GM21515 (cell line): Measurements from ENCODE around the gene ZBED3.

ENCODE experiments used
- ATAC-seq: cut with Tn5 transposase; IDR thresholded peaks from one replicate; pipeline ENCODE4 v1.9.1; 2021; ENCODE audit not compliant: unreplicated experiment

The ZBED3 gene

GRCh38 chr5:77077829-77078176, 9.3 kb downstream of the ZBED3 start:
- ATAC-seq = no peak

DNA sequence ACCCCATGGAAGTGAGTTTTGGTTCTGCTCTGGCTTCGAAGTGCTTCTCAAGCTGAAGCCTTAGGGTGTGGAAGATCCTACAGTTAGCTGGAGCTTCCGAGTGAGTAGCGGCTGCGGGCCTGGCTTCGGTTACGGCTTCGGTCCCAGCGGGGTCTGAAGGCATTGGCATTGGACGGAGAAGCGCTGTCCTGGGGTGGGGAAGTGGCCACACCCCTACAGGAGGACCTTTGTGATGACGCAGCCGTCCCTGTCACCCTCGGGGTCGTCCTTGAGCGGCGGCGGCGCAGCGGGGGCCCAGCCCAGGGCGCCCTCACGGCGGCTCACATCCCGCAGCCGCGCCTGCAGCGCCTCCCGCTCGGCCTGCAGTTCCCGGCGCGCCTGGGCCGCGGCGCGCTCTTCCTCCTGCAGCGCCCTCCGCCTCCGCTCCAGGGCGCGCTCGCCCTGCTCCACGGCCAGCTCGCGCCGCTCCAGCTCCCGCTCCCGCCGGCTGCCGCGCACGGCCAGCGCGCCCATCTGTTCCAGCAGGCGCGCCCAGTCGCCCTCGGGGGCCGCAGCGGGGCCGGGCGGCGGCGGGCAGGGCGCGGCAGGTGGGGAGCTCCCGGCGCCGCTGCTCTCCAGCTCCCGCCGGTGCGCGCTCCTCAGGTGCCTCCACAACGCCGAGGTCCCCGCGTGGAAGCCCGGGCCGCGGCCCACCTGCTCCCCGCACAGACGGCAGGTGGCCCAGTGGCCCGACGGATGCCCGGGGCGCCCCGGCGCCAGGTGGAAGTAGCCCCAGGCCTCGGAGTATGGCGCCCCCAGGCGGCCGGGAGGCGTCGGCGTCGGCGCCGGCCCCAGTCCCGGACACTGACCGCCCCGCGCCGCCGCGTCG, 9.9 kb downstream of the ZBED3 start:
- peak; percentile 88 for ATAC-seq

GRCh38 chr5:77074745-77075144, 12.3 kb downstream of the ZBED3 start:
- ATAC-seq = no peak

GRCh38 chr5:77073667-77074066, 13.4 kb downstream of the ZBED3 start:
- ATAC-seq = no peak

DNA sequence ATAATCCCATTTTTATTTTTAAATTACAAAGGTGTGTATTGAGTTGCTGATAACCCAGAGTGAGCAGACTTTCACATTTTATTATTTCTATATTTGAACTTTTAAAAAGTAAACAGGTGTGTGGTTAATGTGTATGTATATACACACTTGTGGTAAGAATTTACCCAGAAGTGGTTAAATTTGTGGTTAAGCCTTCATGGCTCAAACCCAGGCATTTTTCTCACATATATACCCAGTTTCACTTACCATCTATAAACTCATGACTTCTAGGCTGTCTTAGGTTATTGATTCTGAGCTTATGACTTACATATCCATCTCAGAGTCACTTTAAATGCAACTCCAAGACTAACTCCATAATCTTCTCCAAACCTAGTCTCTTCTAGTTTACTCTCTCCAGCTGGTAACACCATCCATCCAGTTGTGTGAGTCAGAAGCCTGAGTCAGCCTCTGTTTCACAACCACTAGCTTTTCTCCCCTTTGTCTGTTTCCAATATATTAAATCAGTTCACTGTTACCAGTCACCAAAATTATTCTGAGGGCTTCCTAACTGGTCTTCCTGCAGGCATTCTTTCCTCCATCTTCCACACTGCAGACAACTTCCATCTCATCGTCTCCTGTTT, 20.2 kb downstream of the ZBED3 start:
- ATAC-seq = peak; percentile 56

GRCh38 chr5:77066184-77066583, 20.9 kb downstream of the ZBED3 start:
- peak; percentile 43 for ATAC-seq

DNA sequence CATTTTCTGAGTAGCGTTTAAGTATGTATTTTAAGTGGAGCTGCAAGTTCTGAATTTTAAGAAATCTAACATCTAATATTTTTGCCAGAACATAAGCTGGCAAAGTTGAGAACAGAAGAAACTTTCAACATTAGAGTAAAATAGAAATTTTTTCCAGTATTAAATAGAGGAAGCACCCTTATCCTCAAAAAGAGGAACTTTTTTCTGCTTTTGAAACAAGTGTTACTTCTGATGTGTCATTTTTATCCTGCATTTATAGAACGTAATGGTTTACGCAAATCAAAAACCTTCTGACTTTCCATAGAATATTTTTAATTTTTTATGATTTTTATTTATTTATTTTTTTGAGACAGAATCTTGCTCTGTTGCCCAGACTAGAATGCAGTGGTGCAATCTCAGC, 21.8 kb downstream of the ZBED3 start:
- ATAC-seq = no peak

DNA sequence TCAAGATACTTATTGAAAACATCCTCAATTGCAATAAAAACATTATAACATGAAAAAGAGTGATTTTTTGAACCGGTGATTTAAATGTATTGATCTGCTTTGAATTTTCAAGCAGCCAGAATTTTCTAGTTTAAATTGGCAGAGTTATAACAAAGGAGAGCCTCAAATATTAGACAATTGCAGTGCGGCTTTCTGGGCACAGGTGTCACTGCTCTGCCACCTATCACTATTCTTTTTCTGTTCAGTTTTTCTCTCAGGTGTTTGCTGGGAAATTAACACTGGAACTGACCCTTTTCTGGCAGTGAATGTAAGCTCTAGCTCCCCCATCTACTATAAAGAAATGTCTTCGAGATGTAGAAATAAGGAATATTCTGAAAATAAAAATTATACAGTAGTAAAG, 23.0 kb downstream of the ZBED3 start:
- no peak for ATAC-seq

GRCh38 chr5:77046416-77047073, 40.5 kb downstream of the ZBED3 start:
- ATAC-seq = no peak

GRCh38 chr5:77035950-77036349, 51.1 kb downstream of the ZBED3 start:
- no peak for ATAC-seq

GRCh38 chr5:77033338-77033737, 53.7 kb downstream of the ZBED3 start:
- ATAC-seq = no peak

DNA sequence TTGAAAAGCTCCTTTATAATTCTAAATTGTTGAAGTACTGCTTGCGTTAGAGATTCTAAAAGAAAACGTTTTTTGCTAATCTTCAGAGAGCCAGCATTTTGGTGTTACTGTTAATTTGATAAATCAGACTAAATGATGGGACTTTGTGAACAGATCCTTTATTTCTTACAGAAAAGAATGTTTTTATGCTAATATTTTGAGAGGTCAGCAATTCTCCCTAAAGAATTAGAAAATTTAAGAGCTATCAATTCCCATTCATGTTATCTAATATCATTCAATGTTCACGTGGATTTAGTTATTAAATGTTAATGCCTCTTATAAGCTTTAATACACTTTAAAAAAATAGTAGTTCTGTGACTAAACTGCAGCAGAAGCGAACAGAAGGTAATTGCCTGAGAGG, 54.5 kb downstream of the ZBED3 start:
- no peak for ATAC-seq

DNA sequence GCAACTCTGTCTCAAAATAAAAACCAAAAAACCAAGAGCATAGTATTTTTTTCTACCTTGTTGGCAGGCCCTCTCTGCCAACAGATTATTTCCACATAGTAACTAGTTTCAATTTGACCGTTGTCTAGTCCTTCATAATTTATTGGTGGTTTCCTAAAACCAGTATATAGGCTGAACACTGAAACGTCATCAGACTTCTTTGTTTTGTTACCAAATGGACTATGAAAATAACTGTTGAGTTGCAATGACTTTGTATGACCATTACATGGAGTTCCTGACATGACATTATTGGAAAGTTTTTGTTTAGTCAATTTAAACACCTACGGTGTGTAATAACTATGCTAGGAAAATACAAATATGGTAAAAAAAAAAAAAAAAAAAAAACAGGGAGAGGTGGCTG, 55.2 kb downstream of the ZBED3 start:
- no peak for ATAC-seq

- ATAC-seq = peak; percentile 97
These were observed 56.7 kb downstream of the ZBED3 start, which contains the start of gene AGGF1 for GRCh38 chr5:77030097-77031071. AGGF1 (plus strand) TSS chr5:77030404; CDS start chr5:77030767, 363 bp downstream.

DNA sequence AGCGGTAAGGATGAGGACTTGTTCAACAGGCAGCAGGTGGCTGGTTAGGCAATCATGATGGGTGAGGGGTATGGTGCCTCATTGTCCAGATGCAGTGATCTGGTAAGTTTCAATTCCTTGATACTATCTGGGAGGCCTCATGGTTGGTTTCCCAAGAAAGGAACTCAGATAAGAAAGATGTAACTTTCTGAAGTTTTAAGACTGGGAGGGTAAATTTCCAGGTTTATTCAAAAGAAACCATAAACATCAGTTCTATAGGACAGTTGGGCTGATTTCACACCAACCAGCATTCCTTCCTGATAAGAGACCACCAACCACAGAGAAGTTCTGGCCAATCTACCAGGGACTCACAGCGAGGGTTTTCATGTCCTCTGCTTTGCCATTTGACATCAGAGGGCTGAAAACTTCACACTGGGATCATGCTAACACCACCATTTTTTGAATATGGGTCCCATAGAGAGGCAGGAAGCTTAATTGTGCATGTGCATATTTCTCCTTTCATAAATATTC, 57.7 kb downstream of the ZBED3 start:
- ATAC-seq = no peak

DNA sequence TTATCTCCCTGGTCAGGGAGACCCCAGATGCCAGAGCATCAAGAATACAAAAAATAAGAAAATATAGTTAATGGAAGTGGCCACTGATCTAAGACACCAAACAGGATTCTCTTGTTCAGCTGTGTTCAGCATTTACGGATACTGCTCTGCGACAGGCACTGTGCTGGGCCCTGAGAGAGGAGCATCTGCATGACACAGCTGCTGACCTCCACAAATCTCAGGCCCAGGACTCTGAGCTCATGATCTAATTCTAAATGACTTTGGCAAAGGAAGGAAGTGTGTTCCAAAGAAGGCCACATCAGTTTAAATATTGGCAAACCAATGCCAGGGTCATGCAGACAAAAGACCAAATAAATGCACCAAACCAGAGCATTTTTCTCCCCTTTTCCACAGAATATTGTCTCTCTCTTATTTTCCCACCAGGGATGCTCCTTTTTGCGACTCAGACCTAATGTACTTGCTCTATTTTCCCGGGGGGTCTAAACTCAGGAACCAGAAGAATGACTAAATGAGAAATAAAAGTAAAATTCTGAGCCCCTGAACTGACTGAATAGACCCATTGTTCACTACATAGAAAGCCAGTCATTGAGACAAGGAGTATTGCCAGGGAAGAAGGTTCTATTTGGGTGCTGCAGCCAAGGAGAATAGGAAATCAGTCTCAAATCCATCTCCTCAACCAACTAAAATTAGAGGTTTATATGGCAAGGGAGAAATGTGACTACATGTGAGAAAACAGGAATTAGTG, 58.3 kb downstream of the ZBED3 start:
- no peak for ATAC-seq

DNA sequence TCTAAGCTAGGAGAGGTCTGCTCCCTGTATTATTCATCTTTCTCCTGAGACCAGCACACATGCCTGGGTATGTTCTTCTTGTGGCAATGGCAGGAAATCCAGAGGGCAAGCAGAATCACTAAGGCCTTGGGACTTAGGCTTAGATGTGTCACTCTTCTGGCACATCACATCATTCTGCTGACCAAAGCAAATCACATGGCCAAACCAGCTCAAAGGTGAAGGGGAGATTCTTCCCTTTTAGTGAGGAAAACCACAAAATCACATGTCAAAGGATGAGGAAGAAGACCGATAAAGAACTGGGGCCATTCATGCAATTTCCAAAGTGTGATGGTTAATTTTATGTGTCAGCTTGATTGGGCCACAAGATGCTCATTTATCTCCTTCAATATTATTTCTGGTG, 62.6 kb downstream of the ZBED3 start:
- no peak for ATAC-seq

- no peak for ATAC-seq
These were observed 64.3 kb downstream of the ZBED3 start for GRCh38 chr5:77022511-77023417.
